Psoas muscle (tissue), 8 donors: ENCODE measurements around the gene TMEM266. TPM values are rescaled to one million over a fixed set of nuclear protein-coding genes. Genes with fewer than 3 reads are reported as not detected.
"Not testable (repeated sequence)": the region's sequence is repeated elsewhere in the genome, so short reads cannot be mapped to it uniquely, and the experiment has no call there.

Experiments used
- ATAC-seq, 4 donors: fragments of 200-7000 bp; cut with Tn5 transposase; one replicate each; pipeline ENCODE4 v1.9.1; 2020; ENCODE audit warnings: moderate library complexity in 3 of 4, mild to moderate bottlenecking in 2 of 4
- DNase-seq, 2 donors: peaks; one replicate each; pipeline ENCODE4 v3.0.0-alpha.2; 2020
- H3K27ac ChIP-seq: fragments of 200-600 bp; one replicate; pipeline ENCODE4 v1.8.0; 2022
- H3K27me3 ChIP-seq, 3 donors: fragments of 200-600 bp in 1 of 3; one replicate each; pipeline versions ENCODE4 v1.6.1 to v1.8.0; 2013 to 2022; ENCODE audit warnings: low read length in 2 of 3, mild to moderate bottlenecking in 2 of 3, moderate library complexity in 1 of 3; ENCODE audit not compliant: insufficient read depth in 3 of 3
- H3K36me3 ChIP-seq, 2 donors: fragments of 200-600 bp in 1 of 2; one replicate each; pipeline versions ENCODE4 v1.6.1 to v1.8.0; 2013 to 2022; ENCODE audit warnings: low read depth in 1 of 2, mild to moderate bottlenecking in 1 of 2, moderate library complexity in 1 of 2; ENCODE audit not compliant: insufficient read depth in 1 of 2
- H3K4me1 ChIP-seq: fragments of 200-600 bp; one replicate; pipeline ENCODE4 v1.8.0; 2022
- H3K4me3 ChIP-seq: fragments of 200-600 bp; one replicate; pipeline ENCODE4 v1.8.0; 2022; ENCODE audit warnings: mild to moderate bottlenecking
- H3K9me3 ChIP-seq: fragments of 200-600 bp; one replicate; pipeline ENCODE4 v1.8.0; 2022
- CTCF ChIP-seq: fragments of 200-600 bp; IDR thresholded peaks from one replicate; pipeline ENCODE4 v1.8.0; 2022; ENCODE audit warnings: antibody characterized with exemption
- WGBS, 3 donors: extraction: QIAGEN DNeasy Blood & Tissue Kit; methylation state at CpG; one replicate each; pipeline versions ENCODE4 v1.1.6 to v1.1.7; 2013; 5-methylcytosine and 5-hydroxymethylcytosine counted together
- intact Hi-C, 2 donors: fragments of 100-400 bp; cut with DNase I; formaldehyde crosslinking; loops; one replicate each; pipeline versions ENCODE4 v1.11.0 to v1.14.2; 2022
- polyA plus RNA-seq, 3 donors: library from polyadenylated mRNA; stranded (reverse); fragments of 200-250 nt; gene quantifications; one replicate each; pipeline ENCODE4 v1.2.3, GENCODE V29; 2013
- total RNA-seq, 4 donors: library from RNA; stranded (reverse); fragmentation: NEBNext Ultra II Directional in 2 of 4; extraction: Animal tissue kit (Norgen Biotek cat#: 25700) in 2 of 4; gene quantifications; one replicate each; pipeline versions ENCODE4 v1.2.1 to v1.2.4, GENCODE V29; 2021 to 2023
- donor health status: healthy with polysubstance abuse.
- donor health status: DM: no; HTN: no; CAD: no; lungs with moderate emphysema.
- donor health status: Bipolar disorder and iron deficiency.
- donor health status: healthy.
- donor health status: DM: yes; HTN: yes; CAD: no.
- donor health status: DM: no; HTN: no; CAD: no.
- donor health status: DM: no; HTN: no; CAD: no.
- donor health status: DM: yes; HTN: yes; CAD: no.

TMEM266 gene
- total and polyA plus RNA-seq, 7 donors, result 0.87 to 12.1 (median 5.6) TPM

DNA sequence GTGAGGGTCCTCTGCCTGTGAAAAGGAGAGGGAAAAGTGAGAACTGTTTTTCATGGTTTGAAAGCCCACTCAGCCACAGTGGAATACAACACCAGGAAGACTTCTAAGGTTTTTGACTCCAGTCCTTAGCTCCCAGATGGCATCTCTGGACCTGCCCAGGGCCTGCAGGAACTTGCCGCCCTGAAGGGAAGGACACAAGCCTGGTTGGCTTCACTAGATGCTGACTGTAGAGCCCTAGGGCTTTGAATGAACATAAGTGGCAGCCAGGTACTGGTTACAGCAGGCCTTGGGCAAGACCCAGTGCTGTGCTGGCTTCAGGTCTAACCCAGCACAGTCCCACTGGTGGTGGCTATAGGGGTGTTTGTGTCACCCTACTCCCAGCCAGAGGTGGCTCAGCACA lies 21.3 kb upstream of the TMEM266 start:
- Histone ChIP-seq H3K9me3 (no peaks in the 10 kb centered on the region), H3K36me3 (no peaks in the 10 kb centered on the region), H3K27me3 (no peaks in the 10 kb centered on the region), H3K4me3 (no peak overlapping the region), H3K4me1 (no peaks in the 10 kb centered on the region), H3K27ac (no peak overlapping the region)
- DNase-seq (no peak), ATAC-seq (no peak)
- TF ChIP-seq CTCF, result no peak
- intact Hi-C loops, result no loop called here
- 91 to 100% (median 100%) methylated on average over 1 of the region's 1 CpG for WGBS, 3 donors

GRCh38 chr15:76054201-76054600 lies 5.6 kb upstream of the TMEM266 start:
- 89 to 94% (median 91%) methylated on average over 10 of the region's 10 CpGs for WGBS, 3 donors
- intact Hi-C loops, result not testable (repeated sequence)
- H3K27me3 ChIP-seq, result peaks cover 0 to 13% (median 0%) of the 10 kb centered on the region in 3 donors

GRCh38 chr15:76056931-76057330 lies 2.9 kb upstream of the TMEM266 start:
- Histone ChIP-seq H3K27me3 (peaks cover 0 to 13% (median 0%) of the 10 kb centered on the region in 3 donors), H3K4me3 (peak overlapping the region; percentile 49), H3K36me3 (no peaks in the 10 kb centered on the region), H3K27ac (no peak overlapping the region), H3K9me3 (no peaks in the 10 kb centered on the region), H3K4me1 (peaks cover 13% of the 10 kb centered on the region)
- no peak for DNase-seq
- intact Hi-C loops, result no loop called here
- no peak for TF ChIP-seq CTCF
- ATAC-seq, result no peak
- 2 to 26% (median 3%) methylated on average over 3 of the region's 3 CpGs for WGBS, 3 donors

More at GRCh38 chr15:76054201-76054600, 5.6 kb upstream of the TMEM266 start:
- H3K4me1 ChIP-seq, result peaks cover 13% of the 10 kb centered on the region
- not testable (repeated sequence) for H3K4me3 ChIP-seq, ATAC-seq, H3K36me3 ChIP-seq, H3K9me3 ChIP-seq, DNase-seq, H3K27ac ChIP-seq

DNA sequence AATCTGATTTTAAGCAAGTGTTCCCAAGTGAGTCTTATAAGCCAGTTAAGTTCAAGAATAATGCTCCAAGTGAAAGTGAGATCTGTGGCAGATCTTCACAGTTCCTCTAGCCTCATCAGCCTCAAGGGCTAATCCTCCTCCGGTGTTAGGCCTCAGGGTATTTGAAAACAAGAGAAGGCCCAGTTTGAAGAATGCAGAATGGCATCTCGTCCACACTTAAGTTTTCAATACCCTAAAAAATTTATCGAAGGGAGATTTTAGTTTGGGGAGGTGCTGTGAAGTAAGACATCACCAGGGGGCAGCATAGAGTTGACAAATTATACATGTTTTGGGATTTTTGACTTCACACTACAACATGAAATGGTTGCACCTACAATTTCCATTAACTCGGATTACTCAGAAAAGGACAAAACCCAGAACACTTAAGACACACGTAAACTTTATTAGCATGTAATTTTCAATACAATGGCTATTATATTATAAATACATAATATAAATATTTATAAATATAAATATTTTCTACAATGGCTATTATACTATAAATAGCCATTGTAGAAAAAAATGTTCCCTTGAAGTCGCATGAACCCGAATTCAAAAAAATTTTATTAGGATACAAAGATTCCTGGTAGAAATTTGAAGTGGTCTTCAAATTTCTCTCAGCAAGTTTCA lies 2.3 kb upstream of the TMEM266 start:
- intact Hi-C loops, result no loop called here
- no peak for ATAC-seq
- H3K27me3 ChIP-seq, result peaks cover 0 to 13% (median 0%) of the 10 kb centered on the region in 3 donors
- 1 to 4% (median 3%) methylated on average over 7 of the region's 7 CpGs for WGBS, 3 donors
- peaks cover 13% of the 10 kb centered on the region for H3K4me1 ChIP-seq
- no peak overlapping the region for H3K27ac ChIP-seq
- H3K9me3 ChIP-seq, result no peaks in the 10 kb centered on the region
- no peak for DNase-seq
- peak; percentile 76 for TF ChIP-seq CTCF
- peak overlapping the region; percentile 49 for H3K4me3 ChIP-seq
- H3K36me3 ChIP-seq, result no peaks in the 10 kb centered on the region

- peak; percentile 36 for TF ChIP-seq CTCF
- Histone ChIP-seq H3K27ac (peak overlapping the region; percentile 56), H3K4me1 (peaks cover 13% of the 10 kb centered on the region), H3K4me3 (peak overlapping the region; percentile 77), H3K27me3 (peaks cover 0 to 13% (median 0%) of the 10 kb centered on the region in 3 donors), H3K36me3 (no peaks in the 10 kb centered on the region), H3K9me3 (no peaks in the 10 kb centered on the region)
- 11 to 14% (median 12%) methylated on average over 18 of the region's 18 CpGs for WGBS, 3 donors
- no peak for DNase-seq
- ATAC-seq, result peak; percentile 68 to 80 (median 74)
- intact Hi-C loops, result loop anchor here (1.0 to 2.0 kb wide), 2 partner anchors 80 kb away; no protein-coding TSS in a partner anchor
These were observed 968 bp upstream of the TMEM266 start for GRCh38 chr15:76058714-76059319.
